RWPE2 (cell line): ENCODE data around the gene RRAGD.

Source experiments
- ATAC-seq: fragments of 200-7000 bp; cut with Tn5 transposase; 3 replicates; pipeline ENCODE4 v1.9.1; 2021; ENCODE audit warnings: low read depth
- DNase-seq: peaks from one replicate; pipeline ENCODE4 v3.0.0-alpha.2; 2020; ENCODE audit warnings: low spot score
- H3K27ac ChIP-seq: fragments of 450-650 bp; 2 replicates; pipeline ENCODE4 v1.5.1; 2017; ENCODE audit warnings: mild to moderate bottlenecking; ENCODE audit not compliant: poor library complexity, severe bottlenecking
- H3K27me3 ChIP-seq: fragments of 250-450 bp; sonication (Bioruptor Pico); 2 replicates; pipeline ENCODE4 v1.5.1; 2021; ENCODE audit warnings: mild to moderate bottlenecking, moderate library complexity; ENCODE audit not compliant: insufficient read depth, poor library complexity, severe bottlenecking
- H3K36me3 ChIP-seq: fragments of 250-450 bp; sonication (Bioruptor Pico); 2 replicates; pipeline ENCODE4 v1.5.1; 2020; ENCODE audit warnings: low read depth, mild to moderate bottlenecking, moderate library complexity
- H3K4me1 ChIP-seq: fragments of 250-450 bp; sonication (Bioruptor Pico); 2 replicates; pipeline ENCODE4 v1.5.1; 2021; ENCODE audit warnings: mild to moderate bottlenecking, moderate library complexity; ENCODE audit not compliant: insufficient read depth, poor library complexity, severe bottlenecking
- H3K4me3 ChIP-seq: fragments of 250-450 bp; sonication (Bioruptor Pico); 2 replicates; pipeline ENCODE4 v1.5.1; 2021; ENCODE audit warnings: mild to moderate bottlenecking, moderate library complexity; ENCODE audit not compliant: severe bottlenecking
- H3K9me3 ChIP-seq: fragments of 250-450 bp; sonication (Bioruptor Pico); 2 replicates; pipeline ENCODE4 v1.5.1; 2021; ENCODE audit warnings: mild to moderate bottlenecking, moderate library complexity; ENCODE audit not compliant: severe bottlenecking
- TF ChIP-seq, protein P1 (sequence below): fragments of 450-650 bp; IDR thresholded peaks from one replicate; pipeline ENCODE4 v1.5.1; 2017; ENCODE audit warnings: mild to moderate bottlenecking, moderate library complexity; ENCODE audit not compliant: poor library complexity, severe bottlenecking

RRAGD gene

DNA sequence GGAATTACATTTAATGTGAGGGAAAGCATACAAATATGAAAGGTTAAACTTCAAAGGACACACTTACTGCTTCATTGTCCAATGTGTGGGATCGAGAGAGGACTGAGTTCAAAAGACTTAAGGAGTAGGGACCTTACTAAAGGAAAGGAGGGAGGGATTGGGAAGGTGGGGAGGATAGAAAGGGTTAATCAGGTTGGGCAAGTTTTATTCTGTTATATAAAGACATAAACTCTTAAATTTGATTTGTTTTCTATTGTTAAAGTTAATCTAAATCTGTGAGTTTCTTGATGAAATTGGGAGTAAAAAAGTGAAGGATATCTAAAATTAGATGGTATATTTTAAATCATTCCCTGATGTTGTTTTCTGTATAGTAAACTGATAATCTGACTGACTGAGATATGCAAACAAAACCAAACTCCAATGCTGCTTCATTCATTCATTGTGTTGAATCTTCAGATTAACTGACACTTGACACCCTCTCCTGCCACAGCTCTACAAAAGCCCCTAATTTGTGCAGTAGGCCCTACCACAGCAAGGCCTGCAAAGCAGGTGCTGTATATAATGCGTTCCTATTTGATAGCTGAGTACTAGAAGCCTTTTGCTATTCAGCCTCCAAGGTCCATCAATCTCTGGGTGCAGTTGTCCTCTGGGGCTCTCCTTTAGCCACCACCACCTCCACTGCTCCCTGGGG lies 58.2 kb downstream of the RRAGD start:
- no peak overlapping the region for H3K27ac ChIP-seq
- no peak for DNase-seq

GRCh38 chr6:89353118-89353556 lies 58.9 kb downstream of the RRAGD start:
- Histone ChIP-seq H3K36me3 (no peaks in the 10 kb centered on the region), H3K27ac (peak overlapping the region; percentile 47), H3K9me3 (no peaks in the 10 kb centered on the region), H3K4me1 (peaks cover 10% of the 10 kb centered on the region), H3K27me3 (no peaks in the 10 kb centered on the region), H3K4me3 (peak overlapping the region; percentile 58)
- TF ChIP-seq, protein P1, sequence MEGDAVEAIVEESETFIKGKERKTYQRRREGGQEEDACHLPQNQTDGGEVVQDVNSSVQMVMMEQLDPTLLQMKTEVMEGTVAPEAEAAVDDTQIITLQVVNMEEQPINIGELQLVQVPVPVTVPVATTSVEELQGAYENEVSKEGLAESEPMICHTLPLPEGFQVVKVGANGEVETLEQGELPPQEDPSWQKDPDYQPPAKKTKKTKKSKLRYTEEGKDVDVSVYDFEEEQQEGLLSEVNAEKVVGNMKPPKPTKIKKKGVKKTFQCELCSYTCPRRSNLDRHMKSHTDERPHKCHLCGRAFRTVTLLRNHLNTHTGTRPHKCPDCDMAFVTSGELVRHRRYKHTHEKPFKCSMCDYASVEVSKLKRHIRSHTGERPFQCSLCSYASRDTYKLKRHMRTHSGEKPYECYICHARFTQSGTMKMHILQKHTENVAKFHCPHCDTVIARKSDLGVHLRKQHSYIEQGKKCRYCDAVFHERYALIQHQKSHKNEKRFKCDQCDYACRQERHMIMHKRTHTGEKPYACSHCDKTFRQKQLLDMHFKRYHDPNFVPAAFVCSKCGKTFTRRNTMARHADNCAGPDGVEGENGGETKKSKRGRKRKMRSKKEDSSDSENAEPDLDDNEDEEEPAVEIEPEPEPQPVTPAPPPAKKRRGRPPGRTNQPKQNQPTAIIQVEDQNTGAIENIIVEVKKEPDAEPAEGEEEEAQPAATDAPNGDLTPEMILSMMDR: no peak
- DNase-seq: no peak
- no peak for ATAC-seq

More for the DNA sequence above, 58.2 kb downstream of the RRAGD start:
- ATAC-seq: no peak
- Histone ChIP-seq H3K4me1 (peaks cover 10% of the 10 kb centered on the region), H3K9me3 (no peaks in the 10 kb centered on the region), H3K36me3 (no peaks in the 10 kb centered on the region), H3K27me3 (no peaks in the 10 kb centered on the region), H3K4me3 (no peak overlapping the region)
- TF ChIP-seq, protein P1: no peak

DNA sequence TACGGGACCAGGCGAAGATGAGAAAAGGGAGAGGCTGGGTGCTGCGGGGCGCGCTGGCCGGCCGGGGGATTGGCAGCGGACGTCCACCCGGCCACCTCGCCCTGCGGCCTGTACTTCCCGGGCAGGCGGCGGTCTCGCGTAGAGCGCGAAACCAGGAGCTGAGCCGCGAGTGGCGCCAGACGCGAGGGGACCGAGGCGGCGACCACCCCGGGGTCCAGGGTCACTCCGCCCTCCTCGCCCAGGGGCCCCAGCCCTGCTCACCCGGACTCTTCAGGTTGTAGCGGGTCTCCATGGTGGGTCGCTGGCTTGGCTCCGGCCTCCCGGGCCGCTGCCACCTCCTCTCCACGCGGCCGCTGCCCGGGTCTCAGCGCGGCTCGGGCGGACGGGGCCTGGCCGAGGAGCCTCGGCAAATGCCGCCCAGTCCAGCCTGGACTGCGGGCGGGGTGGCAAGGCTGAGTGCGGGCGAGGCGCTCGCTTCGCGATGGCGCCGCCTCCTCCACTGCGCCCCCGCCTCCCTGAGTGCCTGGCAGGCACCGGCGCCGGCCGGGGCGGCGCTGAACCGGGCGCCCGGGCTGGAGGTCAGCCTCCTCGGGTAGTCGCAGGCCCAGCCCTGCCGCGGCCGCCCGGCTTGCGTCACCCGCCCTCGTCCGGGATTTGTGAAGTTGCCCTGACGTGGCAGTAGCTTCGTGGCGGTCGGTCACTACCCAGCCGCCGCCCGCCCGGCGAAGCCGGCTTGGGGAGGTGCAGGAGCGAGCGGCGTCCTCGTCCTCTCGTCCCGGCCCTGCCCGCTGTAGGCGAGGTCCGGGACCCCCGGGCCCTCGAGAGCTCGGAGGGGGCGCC lies 59.6 kb downstream of the RRAGD start, which contains the start of gene UBE2J1:
Gene UBE2J1, minus strand, starts transcription at position 445 of the 840 bp plus-strand sequence. Its CDS starts 153 bp downstream, at position 292.
- TF ChIP-seq, protein P1: no peak
- Histone ChIP-seq H3K27ac (peak within 1 kb of the TSS; percentile 47), H3K27me3 (no peaks in the 10 kb centered on the region), H3K4me3 (peak within 1 kb of the TSS; percentile 58), H3K36me3 (no peaks in the 10 kb centered on the region), H3K4me1 (peaks cover 10% of the 10 kb centered on the region), H3K9me3 (no peaks in the 10 kb centered on the region)
- ATAC-seq (peak; percentile 89), DNase-seq (peak; percentile 85)

GRCh38 chr6:89351671-89352277 lies 60.3 kb downstream of the RRAGD start:
- Histone ChIP-seq H3K27ac (peak overlapping the region; percentile 47), H3K9me3 (no peaks in the 10 kb centered on the region), H3K4me3 (peak overlapping the region; percentile 58), H3K36me3 (no peaks in the 10 kb centered on the region), H3K4me1 (peaks cover 13% of the 10 kb centered on the region), H3K27me3 (no peaks in the 10 kb centered on the region)
- DNase-seq (no peak), ATAC-seq (no peak)
- TF ChIP-seq, protein P1: no peak
